Stimulated activated CD4-positive, alpha-beta T cell treated with anti-CD3 and anti-CD28 coated beads, Interleukin-15, amount 100 ng/mL, for 1 hour (primary cell): Measurements from ENCODE around the gene RALGAPA1.
"Not testable (repeated sequence)": the region's sequence is repeated elsewhere in the genome, so short reads cannot be mapped to it uniquely, and the experiment has no call there.

Source experiments
- DNase-seq, 2 donors: peaks; one replicate each; pipeline ENCODE4 v3.0.0-alpha.2; 2020; ENCODE audit warnings: low read depth in 1 of 2, low spot score in 1 of 2

Gene RALGAPA1

GRCh38 chr14:35822501-35822900 lies 13.4 kb upstream of the RALGAPA1 start:
- DNase-seq = no peak

- DNase-seq = no peak
Measured at GRCh38 chr14:35821564-35822411, 12.7 kb upstream of the RALGAPA1 start.

GRCh38 chr14:35819591-35820540 lies 10.8 kb upstream of the RALGAPA1 start:
- DNase-seq = no peak

GRCh38 chr14:35818346-35819115 lies 9.4 kb upstream of the RALGAPA1 start:
- no peak for DNase-seq

GRCh38 chr14:35814371-35815005 lies 5.4 kb upstream of the RALGAPA1 start:
- peak; percentile 45 to 49 for DNase-seq

GRCh38 chr14:35810963-35811362 lies 1.9 kb upstream of the RALGAPA1 start:
- DNase-seq = no peak

- DNase-seq = no peak
Measured at GRCh38 chr14:35809597-35809996, 502 bp upstream of the RALGAPA1 start.

- DNase-seq = no peak
Measured at GRCh38 chr14:35808076-35808637, 938 bp downstream of the RALGAPA1 start.

- DNase-seq = no peak
Measured at GRCh38 chr14:35807131-35807961, 1.7 kb downstream of the RALGAPA1 start.

- DNase-seq = no peak
Measured at GRCh38 chr14:35806006-35806907, 2.8 kb downstream of the RALGAPA1 start.

- no peak for DNase-seq
Measured at GRCh38 chr14:35797796-35798195, 11.3 kb downstream of the RALGAPA1 start.

- DNase-seq = no peak
Measured at GRCh38 chr14:35789651-35790050, 19.4 kb downstream of the RALGAPA1 start.

GRCh38 chr14:35786856-35787255 lies 22.2 kb downstream of the RALGAPA1 start:
- DNase-seq = no peak

GRCh38 chr14:35783699-35784098 lies 25.4 kb downstream of the RALGAPA1 start:
- no peak for DNase-seq

- no peak for DNase-seq
Measured at GRCh38 chr14:35779368-35779767, 29.7 kb downstream of the RALGAPA1 start.

GRCh38 chr14:35777550-35777949 lies 31.5 kb downstream of the RALGAPA1 start:
- DNase-seq = not testable (repeated sequence)

GRCh38 chr14:35776823-35777222 lies 32.3 kb downstream of the RALGAPA1 start:
- DNase-seq = no peak

GRCh38 chr14:35776085-35776484 lies 33.0 kb downstream of the RALGAPA1 start:
- not testable (repeated sequence) for DNase-seq
